ENCODE measurements around the gene AIFM2.

DNA sequence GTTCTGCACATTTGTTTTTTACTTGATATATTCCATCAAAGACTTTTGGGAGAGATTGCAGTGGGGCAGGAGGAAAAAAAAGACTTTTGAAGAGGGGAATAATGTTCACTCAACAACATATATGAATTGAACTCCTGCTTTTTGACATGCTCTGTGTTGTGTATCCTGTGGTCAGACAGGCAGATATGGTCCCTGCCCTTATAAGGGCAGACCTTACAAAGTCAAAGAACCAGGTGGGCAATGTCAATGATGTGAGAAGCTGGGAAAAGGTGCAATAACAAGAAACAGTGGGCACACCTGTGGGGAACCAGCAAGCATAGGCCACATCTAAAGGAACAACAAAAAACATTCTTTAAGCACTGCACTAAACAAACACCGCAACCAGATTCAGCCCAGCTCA lies 8.2 kb downstream of the AIFM2 start:
- TF ChIP-seq ELF4 (CRISPR knock-in tag; IDR thresholded peaks at IDR 0.05; ENCODE audit: borderline replicate concordance) = no peak
- TF ChIP-seq POLR2A (IDR thresholded peaks at IDR 0.05; ENCODE audit: insufficient read depth in 1 of 2, low read depth in 2 of 2, low read length in 2 of 2) = no peak
- TF ChIP-seq THAP9 (CRISPR knock-in tag; IDR thresholded peaks at IDR 0.05; ENCODE audit: borderline replicate concordance) = no peak
- TF ChIP-seq, protein P1, sequence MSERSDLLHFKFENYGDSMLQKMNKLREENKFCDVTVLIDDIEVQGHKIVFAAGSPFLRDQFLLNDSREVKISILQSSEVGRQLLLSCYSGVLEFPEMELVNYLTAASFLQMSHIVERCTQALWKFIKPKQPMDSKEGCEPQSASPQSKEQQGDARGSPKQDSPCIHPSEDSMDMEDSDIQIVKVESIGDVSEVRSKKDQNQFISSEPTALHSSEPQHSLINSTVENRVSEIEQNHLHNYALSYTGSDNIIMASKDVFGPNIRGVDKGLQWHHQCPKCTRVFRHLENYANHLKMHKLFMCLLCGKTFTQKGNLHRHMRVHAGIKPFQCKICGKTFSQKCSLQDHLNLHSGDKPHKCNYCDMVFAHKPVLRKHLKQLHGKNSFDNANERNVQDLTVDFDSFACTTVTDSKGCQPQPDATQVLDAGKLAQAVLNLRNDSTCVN (CRISPR knock-in tag; IDR thresholded peaks at IDR 0.05; ENCODE audit: borderline replicate concordance) = no peak
- no peak for TF ChIP-seq ATF1 (CRISPR knock-in tag; IDR thresholded peaks at IDR 0.05)
- TF ChIP-seq HIVEP1 (CRISPR knock-in tag; IDR thresholded peaks at IDR 0.05) = no peak
- TF ChIP-seq ZNF207 (IDR thresholded peaks at IDR 0.05; ENCODE audit: borderline replicate concordance) = no peak
- TF ChIP-seq CEBPZ (IDR thresholded peaks at IDR 0.05; ENCODE audit: low read length) = no peak
- no peak for TF ChIP-seq RAD51 (IDR thresholded peaks at IDR 0.05; ENCODE audit: borderline replicate concordance)
- no peak for TF ChIP-seq RXRB (CRISPR knock-in tag; IDR thresholded peaks at IDR 0.05; ENCODE audit: borderline replicate concordance)
- TF ChIP-seq CTCF (CRISPR knock-in tag; IDR thresholded peaks at IDR 0.05) = no peak

Data from HepG2 (cell line).